Measurements from ENCODE around the gene SLC35G3.
A peak's percentile ranks its signal among the peaks of the same experiment; 100 is the strongest.
"Not testable (repeated sequence)": the region's sequence is repeated elsewhere in the genome, so short reads cannot be mapped to it uniquely, and the experiment has no call there.

Gene SLC35G3

DNA sequence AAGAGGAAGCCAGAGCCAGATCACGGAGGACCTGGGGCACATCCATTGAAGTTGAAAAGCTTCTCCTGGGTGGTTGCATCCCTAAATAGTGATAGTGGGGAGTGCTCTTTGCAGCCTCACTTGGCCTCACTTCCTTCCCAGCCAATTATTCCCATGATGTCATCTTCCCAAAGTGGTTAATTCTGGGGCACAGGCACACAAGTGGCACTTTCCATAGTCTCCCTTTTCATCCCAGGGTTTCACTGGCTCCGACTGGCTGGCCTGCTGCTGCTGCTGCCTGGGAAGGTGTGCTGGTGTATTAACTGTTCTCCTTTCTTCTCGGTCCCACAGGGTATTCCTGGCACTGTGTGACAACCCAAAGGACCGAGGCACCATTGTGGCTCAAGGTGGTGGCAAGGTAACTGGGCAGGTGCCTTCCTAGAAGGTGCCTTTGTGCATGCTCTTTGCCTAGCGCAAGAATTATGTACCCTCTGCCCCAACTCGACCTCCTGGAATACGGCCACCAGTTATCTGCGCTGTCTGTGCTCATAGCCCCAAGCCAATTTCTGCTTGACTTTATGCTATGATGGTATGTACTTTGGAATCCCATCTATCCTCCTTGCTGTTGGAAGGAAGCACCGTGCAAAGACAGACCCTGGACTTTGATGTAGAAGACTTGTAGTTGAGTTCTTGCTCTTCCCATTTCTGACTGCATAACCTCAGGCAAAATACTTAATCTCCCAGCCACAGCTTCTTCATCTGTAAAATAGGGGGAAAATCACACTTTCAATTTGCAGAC lies 18.4 kb downstream of the SLC35G3 start:
- Histone ChIP-seq H3K4me2 (ENCODE audit: low read length) (no peak overlapping the region), H3K4me1 (ENCODE audit: control insufficient read depth, insufficient read depth, low read length) (peaks cover 5% of the 10 kb centered on the region), H3K36me3 (ENCODE audit: insufficient read depth, low read length) (no peaks in the 10 kb centered on the region), H3K9ac (ENCODE audit: low read depth, low read length) (no peak overlapping the region), H3K9me3 (replicated peaks; ENCODE audit: low read length) (no peaks in the 10 kb centered on the region), H3K27me3 (ENCODE audit: control insufficient read depth, insufficient read depth, low read length) (peaks cover 9% of the 10 kb centered on the region), H3K4me3 (ENCODE audit: low read length) (no peak overlapping the region)

DNA sequence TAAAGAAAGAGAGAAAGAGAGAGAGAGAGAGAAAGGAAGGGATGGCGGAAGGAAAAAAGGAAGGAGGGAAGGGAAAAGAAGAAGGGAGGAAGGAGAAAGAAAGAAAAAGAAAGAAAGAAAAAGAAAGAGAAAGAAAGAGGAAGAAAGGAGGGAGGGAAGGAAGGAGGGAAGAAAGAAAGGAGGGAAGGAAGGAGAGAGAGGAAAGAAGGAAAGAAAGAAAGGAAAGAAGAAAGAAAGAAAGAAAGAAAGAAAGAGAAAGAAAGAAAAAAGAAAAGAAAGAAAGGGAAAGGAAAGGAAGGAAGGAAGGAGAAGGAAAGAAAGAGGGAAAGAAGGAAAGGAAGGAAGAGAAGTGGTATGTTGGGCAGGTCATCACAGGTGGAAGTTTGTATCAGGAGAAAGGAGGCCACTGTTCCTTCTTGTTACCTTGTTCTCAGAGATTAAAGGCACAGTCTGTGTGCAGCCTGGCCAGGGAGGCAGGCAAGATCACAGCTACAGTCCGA lies 19.3 kb downstream of the SLC35G3 start:
- no peak overlapping the region for H3K9ac ChIP-seq (ENCODE audit: low read depth, low read length)
- H3K27me3 ChIP-seq (ENCODE audit: control insufficient read depth, insufficient read depth, low read length) = peaks cover 9% of the 10 kb centered on the region
- H3K4me2 ChIP-seq (ENCODE audit: low read length) = no peak overlapping the region
- H3K4me3 ChIP-seq (ENCODE audit: low read length) = no peak overlapping the region
- no peaks in the 10 kb centered on the region for H3K36me3 ChIP-seq (ENCODE audit: insufficient read depth, low read length)
- H3K9me3 ChIP-seq (replicated peaks; ENCODE audit: low read length) = no peaks in the 10 kb centered on the region
- peaks cover 5% of the 10 kb centered on the region for H3K4me1 ChIP-seq (ENCODE audit: control insufficient read depth, insufficient read depth, low read length)

- not testable (repeated sequence) for H3K9ac ChIP-seq (ENCODE audit: low read depth, low read length); H3K4me1 ChIP-seq (ENCODE audit: control insufficient read depth, insufficient read depth, low read length)
Observed at GRCh38 chr17:35172321-35172720, 21.9 kb downstream of the SLC35G3 start.

GRCh38 chr17:35171834-35172233 lies 22.4 kb downstream of the SLC35G3 start:
- Histone ChIP-seq H3K4me2 (ENCODE audit: low read length) (peak overlapping the region; percentile 68), H3K4me3 (ENCODE audit: low read length) (peak overlapping the region; percentile 44), H3K36me3 (ENCODE audit: insufficient read depth, low read length) (no peaks in the 10 kb centered on the region), H3K9ac (ENCODE audit: low read depth, low read length) (peak overlapping the region; percentile 2), H3K9me3 (replicated peaks; ENCODE audit: low read length) (no peaks in the 10 kb centered on the region), H3K27me3 (ENCODE audit: control insufficient read depth, insufficient read depth, low read length) (peaks cover 11% of the 10 kb centered on the region), H3K4me1 (ENCODE audit: control insufficient read depth, insufficient read depth, low read length) (peaks cover 5% of the 10 kb centered on the region)

More at GRCh38 chr17:35172321-35172720, 21.9 kb downstream of the SLC35G3 start:
- H3K9me3 ChIP-seq (replicated peaks; ENCODE audit: low read length); H3K4me3 ChIP-seq (ENCODE audit: low read length); H3K36me3 ChIP-seq (ENCODE audit: insufficient read depth, low read length); H3K4me2 ChIP-seq (ENCODE audit: low read length): not testable (repeated sequence)
- H3K27me3 ChIP-seq (ENCODE audit: control insufficient read depth, insufficient read depth, low read length) = peaks cover 11% of the 10 kb centered on the region

- Histone ChIP-seq H3K9ac (ENCODE audit: low read depth, low read length) (peak overlapping the region; percentile 2), H3K4me3 (ENCODE audit: low read length) (peak overlapping the region; percentile 44), H3K27me3 (ENCODE audit: control insufficient read depth, insufficient read depth, low read length) (peaks cover 17% of the 10 kb centered on the region), H3K4me2 (ENCODE audit: low read length) (peak overlapping the region; percentile 68), H3K4me1 (ENCODE audit: control insufficient read depth, insufficient read depth, low read length) (peaks cover 5% of the 10 kb centered on the region), H3K36me3 (ENCODE audit: insufficient read depth, low read length) (no peaks in the 10 kb centered on the region), H3K9me3 (replicated peaks; ENCODE audit: low read length) (no peaks in the 10 kb centered on the region)
Observed at GRCh38 chr17:35170968-35171771, 23.0 kb downstream of the SLC35G3 start.

DNA sequence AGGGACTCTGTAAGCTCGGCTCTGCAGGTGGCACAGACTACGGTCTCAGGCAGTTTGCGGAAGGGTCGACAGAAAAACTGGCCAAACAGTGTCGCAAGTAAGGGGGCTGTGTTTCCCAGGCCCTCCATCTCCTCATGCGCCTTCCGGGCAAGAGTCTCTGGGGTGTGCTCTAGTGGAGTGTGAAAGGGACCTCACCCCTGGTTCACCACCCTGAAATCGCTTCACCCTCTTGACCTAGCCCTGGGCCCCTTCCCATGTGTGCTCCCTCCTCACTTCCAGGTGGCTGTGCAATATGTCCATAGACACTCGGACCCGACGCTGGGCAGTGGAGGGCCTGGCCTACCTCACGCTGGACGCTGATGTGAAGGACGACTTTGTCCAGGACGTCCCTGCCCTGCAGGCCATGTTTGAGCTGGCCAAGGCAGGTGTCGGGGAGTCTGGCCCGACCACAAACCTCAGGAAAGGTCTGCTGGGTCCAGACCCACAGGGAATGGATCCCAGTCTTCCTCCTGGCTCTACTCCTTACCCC lies 24.3 kb downstream of the SLC35G3 start:
- Histone ChIP-seq H3K36me3 (ENCODE audit: insufficient read depth, low read length) (no peaks in the 10 kb centered on the region), H3K9ac (ENCODE audit: low read depth, low read length) (no peak overlapping the region), H3K4me2 (ENCODE audit: low read length) (no peak overlapping the region), H3K9me3 (replicated peaks; ENCODE audit: low read length) (no peaks in the 10 kb centered on the region), H3K27me3 (ENCODE audit: control insufficient read depth, insufficient read depth, low read length) (peaks cover 8% of the 10 kb centered on the region), H3K4me1 (ENCODE audit: control insufficient read depth, insufficient read depth, low read length) (peaks cover 5% of the 10 kb centered on the region), H3K4me3 (ENCODE audit: low read length) (no peak overlapping the region)

DNA sequence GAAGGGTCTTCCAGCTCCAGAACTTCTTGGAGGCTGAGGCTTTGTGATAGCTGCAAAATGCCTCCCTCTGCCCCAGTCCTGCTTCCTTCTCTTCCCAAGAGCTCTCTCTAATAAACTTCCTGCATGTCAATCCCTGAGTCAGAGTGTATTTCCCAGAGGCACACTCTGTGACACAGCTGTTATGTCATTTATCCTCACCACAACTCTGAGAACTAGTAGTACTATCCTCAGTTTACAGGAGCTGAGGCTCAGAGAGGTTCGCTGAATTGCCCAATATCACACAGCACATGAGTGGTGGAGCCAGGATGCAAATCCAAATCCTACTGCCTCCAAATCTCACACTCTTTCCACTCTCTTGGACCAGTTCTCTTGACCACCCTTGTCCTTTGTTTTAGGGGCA lies 26.5 kb downstream of the SLC35G3 start:
- Histone ChIP-seq H3K4me1 (ENCODE audit: control insufficient read depth, insufficient read depth, low read length) (peaks cover 5% of the 10 kb centered on the region), H3K9ac (ENCODE audit: low read depth, low read length) (no peak overlapping the region), H3K4me3 (ENCODE audit: low read length) (no peak overlapping the region), H3K4me2 (ENCODE audit: low read length) (no peak overlapping the region), H3K27me3 (ENCODE audit: control insufficient read depth, insufficient read depth, low read length) (peaks cover 20% of the 10 kb centered on the region), H3K9me3 (replicated peaks; ENCODE audit: low read length) (no peaks in the 10 kb centered on the region), H3K36me3 (ENCODE audit: insufficient read depth, low read length) (no peaks in the 10 kb centered on the region)

DNA sequence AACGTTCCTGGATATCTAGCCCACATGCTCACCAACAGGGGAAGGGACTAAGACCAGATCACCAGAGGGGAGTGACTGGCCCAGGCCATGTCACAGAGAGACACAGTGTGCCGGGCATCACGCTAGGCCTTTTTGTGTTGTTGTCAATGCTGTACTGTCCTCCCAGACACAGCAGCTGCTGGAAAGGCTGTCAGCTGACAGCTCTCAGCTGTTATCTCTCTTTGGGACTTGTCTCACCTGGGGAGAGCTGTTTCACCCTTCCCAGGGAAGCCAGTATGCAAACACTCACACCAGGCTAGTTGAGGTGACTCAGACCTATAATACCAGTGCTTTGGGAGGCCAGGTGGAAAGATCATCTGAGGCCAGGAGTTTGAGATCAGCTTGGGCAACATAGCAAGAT lies 27.1 kb downstream of the SLC35G3 start:
- Histone ChIP-seq H3K4me1 (ENCODE audit: control insufficient read depth, insufficient read depth, low read length) (peaks cover 5% of the 10 kb centered on the region), H3K4me2 (ENCODE audit: low read length) (no peak overlapping the region), H3K36me3 (ENCODE audit: insufficient read depth, low read length) (no peaks in the 10 kb centered on the region), H3K9me3 (replicated peaks; ENCODE audit: low read length) (no peaks in the 10 kb centered on the region), H3K9ac (ENCODE audit: low read depth, low read length) (no peak overlapping the region), H3K4me3 (ENCODE audit: low read length) (no peak overlapping the region), H3K27me3 (ENCODE audit: control insufficient read depth, insufficient read depth, low read length) (peaks cover 22% of the 10 kb centered on the region)

DNA sequence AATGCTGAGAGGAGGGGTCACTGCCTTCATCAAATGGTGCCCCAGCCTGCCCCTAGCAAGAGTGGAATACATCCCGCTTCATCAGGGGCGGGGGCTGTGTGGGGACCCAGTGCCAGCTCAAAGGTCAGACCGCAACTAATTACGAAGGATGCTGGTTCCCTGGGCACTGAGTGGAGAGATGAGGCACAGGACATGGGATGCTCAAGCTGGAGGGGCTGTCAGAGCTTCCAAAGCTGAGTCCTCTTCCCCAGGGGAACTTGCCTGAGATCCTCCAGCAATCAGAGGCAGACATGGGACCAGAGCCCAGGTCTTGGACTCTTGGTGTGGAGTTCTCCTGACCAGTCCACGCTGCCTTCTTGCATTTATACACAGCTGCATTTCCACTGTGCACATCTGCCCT lies 27.7 kb downstream of the SLC35G3 start:
- H3K27me3 ChIP-seq (ENCODE audit: control insufficient read depth, insufficient read depth, low read length) = peaks cover 26% of the 10 kb centered on the region
- H3K9me3 ChIP-seq (replicated peaks; ENCODE audit: low read length) = no peaks in the 10 kb centered on the region
- H3K4me2 ChIP-seq (ENCODE audit: low read length) = no peak overlapping the region
- H3K9ac ChIP-seq (ENCODE audit: low read depth, low read length) = no peak overlapping the region
- H3K36me3 ChIP-seq (ENCODE audit: insufficient read depth, low read length) = no peaks in the 10 kb centered on the region
- H3K4me1 ChIP-seq (ENCODE audit: control insufficient read depth, insufficient read depth, low read length) = peaks cover under 1% of the 10 kb centered on the region
- H3K4me3 ChIP-seq (ENCODE audit: low read length) = no peak overlapping the region

DNA sequence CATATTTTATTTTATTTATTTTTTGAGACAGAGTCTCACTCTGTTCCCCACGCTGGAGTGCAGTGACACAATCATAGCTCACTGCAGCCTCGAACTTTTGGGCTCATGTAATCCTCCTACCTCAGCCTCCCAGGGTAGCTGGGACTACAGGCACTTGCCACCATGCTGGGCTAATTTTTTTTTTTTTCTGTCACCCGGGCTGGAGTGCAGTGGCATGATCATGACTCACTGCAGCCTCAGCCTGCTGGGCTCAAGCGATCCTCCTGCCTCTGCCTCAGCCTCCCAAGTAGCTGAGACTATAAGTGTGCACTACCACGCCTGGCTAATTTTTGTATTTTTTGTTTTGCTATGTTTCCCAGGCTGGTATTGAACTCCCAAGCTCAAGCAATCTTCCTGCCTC lies 29.5 kb downstream of the SLC35G3 start:
- Histone ChIP-seq H3K9me3 (replicated peaks; ENCODE audit: low read length) (no peaks in the 10 kb centered on the region), H3K36me3 (ENCODE audit: insufficient read depth, low read length) (no peaks in the 10 kb centered on the region), H3K4me3 (ENCODE audit: low read length) (no peak overlapping the region), H3K27me3 (ENCODE audit: control insufficient read depth, insufficient read depth, low read length) (peaks cover 34% of the 10 kb centered on the region), H3K4me1 (ENCODE audit: control insufficient read depth, insufficient read depth, low read length) (no peaks in the 10 kb centered on the region), H3K9ac (ENCODE audit: low read depth, low read length) (no peak overlapping the region), H3K4me2 (ENCODE audit: low read length) (no peak overlapping the region)

- no peaks in the 10 kb centered on the region for H3K36me3 ChIP-seq (ENCODE audit: insufficient read depth, low read length)
- no peak overlapping the region for H3K4me2 ChIP-seq (ENCODE audit: low read length)
- no peak overlapping the region for H3K9ac ChIP-seq (ENCODE audit: low read depth, low read length)
- no peaks in the 10 kb centered on the region for H3K9me3 ChIP-seq (replicated peaks; ENCODE audit: low read length)
- peaks cover 40% of the 10 kb centered on the region for H3K27me3 ChIP-seq (ENCODE audit: control insufficient read depth, insufficient read depth, low read length)
- no peak overlapping the region for H3K4me3 ChIP-seq (ENCODE audit: low read length)
- H3K4me1 ChIP-seq (ENCODE audit: control insufficient read depth, insufficient read depth, low read length) = no peaks in the 10 kb centered on the region
Observed at GRCh38 chr17:35163886-35164285, 30.3 kb downstream of the SLC35G3 start.
